HG03342 (cell line): ENCODE measurements around the gene NMT1.
"Not testable (repeated sequence)": the region's sequence is repeated elsewhere in the genome, so short reads cannot be mapped to it uniquely, and the experiment has no call there.

Experiments
- ATAC-seq: cut with Tn5 transposase; IDR thresholded peaks from one replicate; pipeline ENCODE4 v1.9.1; 2021; ENCODE audit warnings: mild to moderate bottlenecking, moderate library complexity; ENCODE audit not compliant: unreplicated experiment

NMT1 gene

DNA sequence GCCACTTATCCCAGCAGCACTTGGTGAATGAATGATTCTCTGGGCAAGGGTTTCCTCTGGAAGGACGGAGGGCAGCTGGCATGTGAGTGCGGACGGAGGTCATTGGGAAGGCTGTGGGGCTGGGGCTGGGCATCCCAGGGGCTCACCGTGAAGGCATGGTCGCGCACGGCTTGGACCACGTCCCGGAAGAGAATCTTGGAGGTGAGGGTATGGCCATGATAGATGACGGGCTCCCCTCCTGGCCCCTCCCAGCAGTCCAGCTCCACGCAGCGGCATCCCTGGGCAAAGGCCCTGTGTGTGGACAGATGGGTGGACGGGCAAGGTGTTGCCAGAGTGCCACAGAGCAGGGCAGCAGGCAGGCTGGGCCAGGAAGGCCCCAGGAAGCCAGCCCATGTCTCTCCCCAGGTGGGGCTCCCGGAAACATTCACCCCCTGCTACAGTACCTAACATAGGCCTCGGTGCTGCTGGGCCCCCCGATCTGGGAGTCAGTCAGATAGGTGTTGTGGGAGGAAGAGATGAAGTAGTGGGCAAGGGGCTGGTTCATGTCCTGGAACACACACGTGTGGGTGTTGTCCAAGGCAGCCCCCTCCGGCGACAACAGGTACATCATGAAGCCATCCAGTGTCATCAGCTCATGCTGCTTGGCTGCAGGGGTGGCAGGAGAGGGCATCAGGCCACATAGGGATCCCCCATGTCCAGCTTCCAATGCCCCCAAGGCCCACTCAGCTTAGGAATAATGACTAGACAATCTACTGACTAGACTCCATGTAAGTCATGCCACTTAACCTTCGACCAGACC lies 56.9 kb downstream of the NMT1 start:
- ATAC-seq, result no peak

DNA sequence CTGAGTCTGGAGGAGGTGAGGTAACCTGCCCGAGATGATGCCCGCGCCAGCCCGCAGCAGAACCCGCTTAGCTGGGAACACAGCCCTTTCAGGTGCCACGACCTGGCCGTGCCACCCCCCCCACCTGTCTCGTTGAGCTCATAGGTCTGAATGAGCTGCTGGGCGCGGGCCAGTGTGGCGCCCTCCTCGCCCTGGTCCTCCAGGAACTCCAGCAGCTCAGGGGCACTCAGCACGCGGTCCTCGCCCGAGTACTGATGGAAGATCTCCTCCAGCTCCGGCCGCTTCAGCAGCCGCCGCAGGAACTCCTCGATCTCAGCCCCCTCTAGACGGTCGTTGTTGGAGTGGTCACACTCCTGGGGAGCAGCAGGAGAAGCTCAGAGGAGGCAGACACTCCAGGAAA lies 57.6 kb downstream of the NMT1 start:
- no peak for ATAC-seq

GRCh38 chr17:45119964-45120363 lies 58.8 kb downstream of the NMT1 start:
- no peak for ATAC-seq

DNA sequence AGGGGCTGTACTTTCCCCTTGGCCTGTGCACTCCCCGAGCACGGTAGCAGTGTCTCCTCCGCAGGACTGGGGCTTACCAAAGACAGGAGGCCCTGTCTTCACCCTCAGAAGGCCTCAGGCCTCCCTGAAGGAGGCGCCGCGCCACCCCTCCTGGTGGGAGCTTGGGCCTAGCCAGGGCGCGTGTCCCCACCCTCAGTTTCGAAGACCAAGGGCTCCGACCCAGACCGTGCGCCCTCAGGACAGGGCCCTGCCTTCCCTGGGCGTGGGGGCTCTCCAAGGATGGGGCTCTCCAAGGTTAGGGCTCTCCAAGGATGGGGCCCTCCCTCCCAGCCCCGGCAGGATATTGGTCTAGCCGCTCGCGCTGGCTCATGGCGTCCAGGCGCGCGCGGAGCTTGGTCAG lies 59.4 kb downstream of the NMT1 start:
- ATAC-seq, result no peak

GRCh38 chr17:45121055-45121454 lies 59.9 kb downstream of the NMT1 start:
- ATAC-seq, result no peak

DNA sequence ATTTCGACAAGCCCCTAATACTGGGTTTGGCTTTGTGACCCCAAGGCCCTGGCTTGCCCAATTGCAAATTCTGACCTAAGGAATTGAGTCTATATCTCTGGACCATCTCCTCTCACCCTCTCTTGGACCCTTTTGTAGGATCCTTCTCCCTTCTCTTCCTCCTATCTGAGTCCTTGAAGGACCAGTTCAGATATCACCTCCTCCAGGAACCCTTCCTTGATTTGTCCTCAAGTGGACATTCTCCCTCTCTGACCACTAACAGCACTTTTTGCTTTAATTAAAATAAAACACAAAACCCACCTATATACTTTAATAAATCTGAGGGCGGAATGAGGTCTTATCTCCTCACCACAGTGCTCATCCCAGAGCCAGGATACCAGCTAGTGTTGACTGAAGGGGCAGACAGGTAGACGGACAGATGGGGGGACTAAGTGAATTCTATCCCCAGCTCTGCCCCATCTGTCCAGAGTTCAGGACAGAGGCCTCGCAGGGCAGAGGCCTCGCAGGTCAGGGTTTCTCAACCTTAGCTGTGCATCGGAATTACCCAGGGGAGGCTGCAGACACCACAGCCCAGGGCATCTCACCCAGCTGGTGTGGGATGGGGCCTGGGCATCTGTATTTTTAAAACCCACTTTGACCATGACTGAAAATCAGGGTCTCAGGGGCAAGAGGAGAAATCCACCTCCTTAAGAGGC lies 62.1 kb downstream of the NMT1 start:
- ATAC-seq, result no peak

GRCh38 chr17:45123930-45124796 lies 63.0 kb downstream of the NMT1 start:
- no peak for ATAC-seq

GRCh38 chr17:45124797-45125122 lies 63.6 kb downstream of the NMT1 start:
- not testable (repeated sequence) for ATAC-seq

DNA sequence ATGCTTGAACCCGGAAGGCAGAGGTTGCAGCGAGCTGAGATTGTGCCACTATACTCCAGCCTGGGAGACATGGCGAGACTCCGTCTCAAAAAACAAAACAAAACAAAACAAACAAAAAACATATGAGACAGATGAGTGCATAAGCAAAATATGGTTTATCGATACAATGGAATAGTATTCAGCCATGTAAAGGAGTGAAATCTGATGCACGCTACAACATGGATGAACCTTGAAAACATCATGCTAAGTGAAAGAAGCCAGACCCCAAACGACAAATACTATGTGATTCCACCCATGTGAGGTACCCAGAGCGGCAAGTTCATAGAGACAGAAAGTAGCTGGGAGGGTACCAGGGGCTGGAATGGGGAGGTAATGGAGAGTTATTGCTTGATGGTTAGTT lies 64.4 kb downstream of the NMT1 start:
- ATAC-seq, result no peak

DNA sequence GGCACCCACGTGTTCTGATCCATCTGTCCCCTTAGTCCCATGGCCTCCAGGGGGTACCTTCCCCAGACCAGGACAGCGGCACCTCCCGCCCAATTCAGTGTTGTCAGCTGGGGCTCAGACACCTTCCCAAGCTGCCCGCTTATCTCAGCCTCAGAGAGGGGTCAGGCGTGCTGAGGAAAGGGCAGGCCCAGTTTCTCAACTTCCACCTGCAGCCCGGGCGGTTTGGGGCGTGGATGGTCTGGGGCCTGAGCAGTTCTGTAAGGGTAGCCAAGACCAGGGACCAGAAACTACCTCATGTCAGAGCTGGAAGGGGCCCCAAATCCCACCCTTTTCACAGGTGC lies 66.1 kb downstream of the NMT1 start:
- no peak for ATAC-seq

GRCh38 chr17:45127548-45128300 lies 66.6 kb downstream of the NMT1 start:
- ATAC-seq, result no peak

DNA sequence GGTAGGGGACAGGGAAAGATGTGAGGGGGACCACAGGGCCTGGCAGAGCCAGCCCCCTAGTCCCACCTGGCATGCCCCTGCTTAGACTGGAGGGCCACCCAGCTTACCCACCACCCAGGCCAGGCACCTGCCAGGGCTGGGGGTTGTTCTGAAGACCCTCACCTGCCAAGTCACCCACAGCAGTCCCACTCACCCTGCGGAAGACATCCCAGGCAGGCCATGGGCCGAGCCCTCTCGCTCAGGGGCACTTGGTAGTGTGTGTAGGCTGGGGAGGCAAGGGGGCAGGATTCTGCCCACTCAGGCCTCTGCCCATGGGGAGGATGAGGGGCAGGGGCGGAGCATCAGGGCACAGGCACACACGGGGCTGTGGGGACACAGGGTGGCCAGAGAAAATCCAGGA lies 67.2 kb downstream of the NMT1 start:
- no peak for ATAC-seq

GRCh38 chr17:45128989-45129388 lies 67.9 kb downstream of the NMT1 start:
- ATAC-seq, result no peak

DNA sequence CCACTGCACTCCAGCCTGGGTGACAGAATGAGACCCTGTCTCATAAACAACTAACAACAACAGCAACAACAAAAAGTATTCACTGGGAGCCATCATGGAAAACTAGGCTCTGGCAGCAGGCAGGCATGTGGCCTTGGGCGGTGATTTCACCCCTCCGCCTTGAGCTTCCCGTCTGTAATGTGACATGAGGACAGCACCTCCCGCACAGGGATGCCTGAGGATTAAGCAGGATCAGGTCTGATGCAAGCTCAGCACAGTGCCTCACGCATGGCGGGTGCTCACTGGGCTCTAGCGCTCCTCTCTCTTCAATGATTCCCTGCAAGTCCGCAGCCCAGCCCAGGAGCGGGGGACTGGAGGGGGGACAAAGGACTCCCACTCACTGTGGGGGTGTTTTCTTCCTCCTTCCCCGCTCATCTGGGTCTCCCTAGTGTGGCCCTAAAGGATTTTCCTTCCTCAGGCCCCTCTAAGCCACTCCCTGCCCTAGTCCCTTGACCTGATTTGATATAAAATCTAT lies 68.4 kb downstream of the NMT1 start:
- no peak for ATAC-seq

DNA sequence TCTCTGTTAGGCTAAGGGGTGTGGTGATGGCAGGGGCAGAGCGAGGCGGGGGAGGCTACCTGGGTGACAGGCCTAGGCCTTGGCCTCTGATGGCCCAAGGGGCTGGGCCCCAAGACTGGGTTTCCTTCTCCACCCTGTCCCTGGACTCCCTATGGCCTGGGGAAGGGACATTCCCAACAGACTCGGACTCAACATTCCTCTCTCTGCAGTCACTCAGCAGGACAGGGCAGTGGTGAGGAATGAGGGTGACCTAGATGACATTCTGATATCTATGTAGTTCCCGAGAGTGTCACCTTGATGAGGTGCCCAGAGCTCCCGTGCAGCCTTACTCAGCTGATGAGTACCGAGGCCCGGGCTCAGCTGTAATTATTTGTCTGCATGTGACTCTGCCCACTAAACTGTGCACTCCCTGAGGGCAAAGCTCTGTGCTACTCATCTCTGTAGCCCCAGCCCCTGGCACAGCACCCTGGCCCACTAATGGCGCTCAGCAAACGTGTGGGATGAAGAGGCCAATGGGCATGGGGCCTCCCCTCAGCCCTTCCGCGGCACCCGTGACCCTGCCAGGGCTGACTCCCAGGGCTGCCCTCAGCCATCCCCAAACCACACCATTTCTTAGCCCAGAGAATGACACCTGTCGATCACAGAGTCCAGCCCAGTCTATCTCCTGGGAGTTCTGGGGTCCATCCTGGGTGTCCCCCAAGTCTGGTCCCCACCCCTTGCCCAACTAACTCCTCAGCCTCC lies 69.0 kb downstream of the NMT1 start:
- no peak for ATAC-seq

DNA sequence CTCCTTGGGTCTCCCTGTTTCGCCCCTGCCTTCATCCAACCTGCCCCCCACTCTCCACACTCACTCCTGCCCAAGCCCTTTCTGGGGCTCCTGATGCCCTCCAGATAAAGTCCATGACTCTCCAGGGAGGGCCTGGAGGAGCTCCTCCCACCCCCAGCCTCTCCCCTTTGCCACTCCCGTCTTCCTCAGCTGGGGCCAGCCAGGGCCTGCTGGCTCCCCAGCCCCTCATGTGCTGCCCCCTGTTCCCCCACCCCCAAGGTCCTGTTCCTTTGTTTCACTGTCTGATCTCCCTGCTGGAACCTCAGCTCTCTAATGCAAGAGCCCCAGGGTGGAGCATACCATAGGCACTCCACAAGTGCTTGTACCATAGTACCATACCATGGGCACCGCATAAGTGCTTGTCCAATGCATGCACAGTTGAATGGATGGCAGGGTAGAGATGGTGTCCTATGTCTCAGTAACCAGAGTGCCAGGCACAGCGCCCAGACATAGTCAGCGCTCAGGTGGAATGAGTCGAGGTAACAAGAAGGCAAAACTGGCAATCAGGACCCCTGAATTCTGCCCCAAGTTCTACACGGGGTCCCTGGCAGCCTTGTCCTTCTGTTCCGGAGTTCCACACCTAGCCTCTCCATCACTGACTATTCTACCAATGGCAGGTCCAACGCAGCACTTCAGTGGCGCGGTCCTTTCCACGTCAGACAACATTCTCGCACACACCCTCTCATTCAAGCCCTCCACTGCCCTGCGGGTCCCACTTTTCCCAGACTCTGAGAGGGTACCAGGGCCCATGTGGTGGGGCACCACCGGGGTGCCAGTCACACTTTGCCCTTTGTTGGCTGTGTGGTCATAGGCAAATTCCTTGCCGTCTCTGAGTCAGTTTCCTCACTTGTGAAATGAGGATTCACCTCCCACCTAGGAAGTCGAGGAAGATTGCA lies 69.8 kb downstream of the NMT1 start:
- no peak for ATAC-seq

DNA sequence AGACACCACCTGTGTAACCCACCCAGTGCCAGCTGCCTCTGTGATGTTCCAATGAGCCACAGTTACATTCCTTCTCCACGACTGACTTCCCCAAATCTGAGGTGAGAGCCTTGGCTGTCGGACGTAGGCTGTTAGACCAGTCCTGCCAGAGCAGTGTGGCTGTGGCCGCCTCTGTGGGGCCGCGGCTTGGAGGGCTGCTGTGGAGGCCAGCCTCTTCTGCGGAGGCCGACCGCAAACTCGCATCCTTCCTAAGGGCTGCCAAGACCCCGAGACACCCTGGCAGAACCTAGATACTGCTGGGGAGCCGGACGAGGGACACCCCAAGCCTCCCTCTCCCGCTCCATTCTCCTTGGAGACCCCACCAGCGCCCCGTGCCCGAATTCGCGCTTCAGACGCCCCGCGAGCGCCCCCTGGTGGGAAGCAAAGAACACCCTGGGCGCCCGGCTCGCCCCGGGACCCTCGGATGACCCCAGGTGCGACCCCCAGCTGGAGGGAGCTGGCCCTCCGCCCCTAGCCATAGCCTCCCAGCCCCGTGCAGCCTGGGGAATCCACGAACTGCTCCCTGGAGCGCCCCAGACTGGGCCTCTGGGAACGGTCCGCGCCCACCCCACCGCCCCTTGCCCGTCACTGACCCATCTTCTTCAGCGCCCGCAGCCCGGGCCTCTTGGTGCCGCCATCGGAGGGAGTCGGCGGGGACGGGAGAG lies 70.7 kb downstream of the NMT1 start:
- no peak for ATAC-seq

GRCh38 chr17:45132320-45132571 lies 71.1 kb downstream of the NMT1 start, which contains the start of gene PLCD3:
TSS of gene PLCD3 (minus strand) at chr17:45132515. CDS start at chr17:45132410, 105 bp downstream.
- no peak for ATAC-seq
